Measurements from ENCODE around the gene TNIK.

TNIK gene

DNA sequence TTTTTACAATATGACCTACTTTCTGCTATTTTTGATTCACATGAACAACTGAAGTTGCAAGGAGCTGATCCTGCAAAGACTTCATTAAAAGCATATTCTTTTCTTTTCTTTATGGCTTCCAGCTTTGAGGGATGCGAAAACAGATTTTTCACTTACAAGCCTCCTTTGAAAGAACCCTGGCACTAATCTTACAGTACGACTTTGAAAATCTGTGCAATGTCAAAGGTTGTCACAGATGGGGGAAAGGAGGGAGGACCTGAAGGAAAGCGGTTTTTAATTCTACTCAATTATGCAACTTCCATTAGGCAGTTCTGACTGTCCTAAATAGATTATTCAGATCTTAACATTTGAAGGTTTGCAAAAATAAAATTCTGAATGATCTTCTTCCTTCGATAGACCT lies 130.5 kb downstream of the TNIK start:
- 89% methylated on average over 2 of the region's 4 CpGs for WGBS
- Histone ChIP-seq H4K8ac (ENCODE audit: low read length) (no peak overlapping the region), H4K91ac (ENCODE audit: low read length) (no peak overlapping the region), H2BK5ac (ENCODE audit: low read depth, low read length, poor library complexity, severe bottlenecking) (no peak overlapping the region), H3K4me3 (ENCODE audit: insufficient read depth in 1 of 2, low read depth in 1 of 2, low read length in 2 of 2) (no peak overlapping the region), H3K4ac (ENCODE audit: low read depth in 1 of 2, low read length in 2 of 2) (no peak overlapping the region), H3K4me2 (ENCODE audit: low read length, poor library complexity, severe bottlenecking) (no peak overlapping the region), H3K23ac (ENCODE audit: low read length in 2 of 2) (no peak overlapping the region), H2BK15ac (ENCODE audit: low read depth, poor library complexity, severe bottlenecking) (no peak overlapping the region), H3K27ac (ENCODE audit: low read length, poor library complexity, severe bottlenecking) (no peak overlapping the region), H3K36me3 (ENCODE audit: control insufficient read depth in 1 of 2, insufficient read depth in 2 of 2, low read depth in 1 of 2, low read length in 2 of 2) (no peaks in the 10 kb centered on the region), H3K9me3 (ENCODE audit: control insufficient read depth, low read length) (no peaks in the 10 kb centered on the region), H3K14ac (ENCODE audit: low read length in 2 of 2) (no peak overlapping the region), H2BK12ac (ENCODE audit: low read length in 2 of 2) (no peak overlapping the region), H2AFZ (ENCODE audit: low read depth, low read length) (no peak overlapping the region), H2BK120ac (ENCODE audit: low read depth, low read length) (no peak overlapping the region), H3K18ac (ENCODE audit: low read depth in 1 of 2, low read length in 2 of 2) (no peak overlapping the region), H3K27me3 (ENCODE audit: control insufficient read depth in 1 of 2, insufficient read depth in 1 of 2, low read length in 2 of 2) (no peaks in the 10 kb centered on the region), H3K79me1 (replicated peaks; ENCODE audit: low read length, poor library complexity, severe bottlenecking) (peaks cover 28% of the 10 kb centered on the region), H3K4me1 (ENCODE audit: control insufficient read depth, insufficient read depth, low read depth, low read length) (peaks cover 17% of the 10 kb centered on the region), H2AK5ac (ENCODE audit: low read length, severe bottlenecking) (no peak overlapping the region), H3K9ac (ENCODE audit: low read length) (no peak overlapping the region)
- DNase-seq: no peak

DNA sequence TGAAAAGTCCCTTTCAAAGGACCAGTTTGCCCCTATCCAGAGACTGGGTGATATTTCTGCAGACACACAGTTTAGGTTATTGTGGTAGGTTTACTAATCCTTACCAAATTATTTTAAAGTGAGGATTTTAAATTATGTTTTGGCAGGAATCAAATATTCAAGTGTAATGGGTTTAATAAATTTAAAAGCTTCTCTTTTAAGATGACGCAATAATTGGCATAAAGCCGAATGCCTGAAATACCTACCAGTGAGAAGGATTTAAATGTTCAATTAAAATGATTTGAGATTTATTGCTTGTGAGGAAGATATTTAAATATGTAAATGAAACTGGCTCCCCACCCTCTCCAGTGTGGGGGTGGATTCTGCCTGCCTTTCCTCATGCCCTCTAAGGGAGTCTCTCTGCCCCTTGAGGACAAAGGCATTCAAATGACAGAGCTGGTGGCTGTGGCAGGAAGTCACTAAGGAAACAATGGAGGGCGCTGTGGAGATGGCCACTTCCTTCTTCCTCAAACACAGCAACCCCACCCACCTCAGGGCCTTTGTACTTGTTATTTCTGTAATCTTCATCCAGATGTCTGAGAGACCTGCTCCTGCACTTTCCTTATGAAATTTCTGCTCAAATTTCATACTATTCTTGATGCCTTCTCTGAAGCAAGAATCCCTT lies 131.7 kb downstream of the TNIK start:
- no peak overlapping the region for H3K23ac ChIP-seq (ENCODE audit: low read length in 2 of 2)
- H3K79me1 ChIP-seq (replicated peaks; ENCODE audit: low read length, poor library complexity, severe bottlenecking): peaks cover 28% of the 10 kb centered on the region
- H3K4ac ChIP-seq (ENCODE audit: low read depth in 1 of 2, low read length in 2 of 2): no peak overlapping the region
- H3K4me2 ChIP-seq (ENCODE audit: low read length, poor library complexity, severe bottlenecking): no peak overlapping the region
- peak overlapping the region in 1 of 2 experiments; percentile 63 for H2BK12ac ChIP-seq (ENCODE audit: low read length in 2 of 2)
- peaks cover 10% of the 10 kb centered on the region for H3K4me1 ChIP-seq (ENCODE audit: control insufficient read depth, insufficient read depth, low read depth, low read length)
- no peak overlapping the region for H3K14ac ChIP-seq (ENCODE audit: low read length in 2 of 2)
- DNase-seq: no peak
- H2BK5ac ChIP-seq (ENCODE audit: low read depth, low read length, poor library complexity, severe bottlenecking): no peak overlapping the region
- no peak overlapping the region for H2BK15ac ChIP-seq (ENCODE audit: low read depth, poor library complexity, severe bottlenecking)
- no peak overlapping the region for H2BK120ac ChIP-seq (ENCODE audit: low read depth, low read length)
- no peak overlapping the region for H3K27ac ChIP-seq (ENCODE audit: low read length, poor library complexity, severe bottlenecking)
- no peak overlapping the region for H2AFZ ChIP-seq (ENCODE audit: low read depth, low read length)
- no peak overlapping the region for H4K8ac ChIP-seq (ENCODE audit: low read length)
- H3K18ac ChIP-seq (ENCODE audit: low read depth in 1 of 2, low read length in 2 of 2): no peak overlapping the region
- no peaks in the 10 kb centered on the region for H3K36me3 ChIP-seq (ENCODE audit: control insufficient read depth in 1 of 2, insufficient read depth in 2 of 2, low read depth in 1 of 2, low read length in 2 of 2)
- no peaks in the 10 kb centered on the region for H3K9me3 ChIP-seq (ENCODE audit: control insufficient read depth, low read length)
- no peak overlapping the region for H4K91ac ChIP-seq (ENCODE audit: low read length)
- no peak overlapping the region for H2AK5ac ChIP-seq (ENCODE audit: low read length, severe bottlenecking)
- no peak overlapping the region for H3K9ac ChIP-seq (ENCODE audit: low read length)
- H3K4me3 ChIP-seq (ENCODE audit: insufficient read depth in 1 of 2, low read depth in 1 of 2, low read length in 2 of 2): no peak overlapping the region
- no peaks in the 10 kb centered on the region for H3K27me3 ChIP-seq (ENCODE audit: control insufficient read depth in 1 of 2, insufficient read depth in 1 of 2, low read length in 2 of 2)
- 94% methylated on average over 3 of the region's 3 CpGs for WGBS

DNA sequence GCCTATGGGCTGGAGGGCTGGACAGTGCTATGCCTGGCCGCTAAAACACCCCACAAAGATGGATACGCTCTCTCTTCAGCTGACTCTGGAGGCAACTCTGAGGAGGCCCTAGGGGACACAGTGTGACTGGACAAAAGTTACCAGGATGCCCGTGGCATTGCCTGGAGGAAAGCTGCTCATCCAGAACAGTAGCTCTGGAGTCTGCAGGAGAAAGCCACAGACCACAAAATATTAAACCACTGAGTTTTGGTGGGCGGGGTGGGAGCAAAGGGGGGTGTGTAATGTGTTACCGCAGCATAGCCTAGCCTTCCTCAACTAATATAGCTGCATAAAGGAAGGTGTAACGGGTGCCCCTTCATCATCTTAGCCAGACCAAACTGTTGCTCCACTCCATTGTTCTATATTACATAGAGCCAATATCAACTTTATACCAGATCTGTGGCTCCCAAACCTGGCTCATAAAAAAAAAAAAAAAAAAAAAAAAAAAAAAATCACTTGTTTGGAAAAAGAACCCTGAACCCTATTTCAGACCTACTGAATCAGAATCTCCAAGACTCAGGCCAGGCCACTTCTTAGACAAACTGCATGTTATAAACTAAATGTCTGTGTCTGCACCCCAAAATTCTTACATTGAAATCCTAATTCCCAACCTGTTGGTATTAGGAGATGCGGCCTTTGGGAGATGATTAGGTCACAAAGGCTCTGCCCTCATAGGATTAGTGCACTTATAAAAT lies 132.6 kb downstream of the TNIK start:
- no peak overlapping the region for H3K4me2 ChIP-seq (ENCODE audit: low read length, poor library complexity, severe bottlenecking)
- no peaks in the 10 kb centered on the region for H3K9me3 ChIP-seq (ENCODE audit: control insufficient read depth, low read length)
- WGBS: 99% methylated on average over 7 of the region's 7 CpGs
- H2BK120ac ChIP-seq (ENCODE audit: low read depth, low read length): no peak overlapping the region
- no peak for DNase-seq
- no peaks in the 10 kb centered on the region for H3K36me3 ChIP-seq (ENCODE audit: control insufficient read depth in 1 of 2, insufficient read depth in 2 of 2, low read depth in 1 of 2, low read length in 2 of 2)
- no peaks in the 10 kb centered on the region for H3K27me3 ChIP-seq (ENCODE audit: control insufficient read depth in 1 of 2, insufficient read depth in 1 of 2, low read length in 2 of 2)
- H3K14ac ChIP-seq (ENCODE audit: low read length in 2 of 2): peak overlapping the region in 1 of 2 experiments; percentile 38
- no peak overlapping the region for H2BK5ac ChIP-seq (ENCODE audit: low read depth, low read length, poor library complexity, severe bottlenecking)
- peaks cover 10% of the 10 kb centered on the region for H3K4me1 ChIP-seq (ENCODE audit: control insufficient read depth, insufficient read depth, low read depth, low read length)
- H3K18ac ChIP-seq (ENCODE audit: low read depth in 1 of 2, low read length in 2 of 2): peak overlapping the region in 1 of 2 experiments; percentile 24
- H3K27ac ChIP-seq (ENCODE audit: low read length, poor library complexity, severe bottlenecking): no peak overlapping the region
- H3K23ac ChIP-seq (ENCODE audit: low read length in 2 of 2): no peak overlapping the region
- H3K79me1 ChIP-seq (replicated peaks; ENCODE audit: low read length, poor library complexity, severe bottlenecking): peaks cover 27% of the 10 kb centered on the region
- no peak overlapping the region for H2AFZ ChIP-seq (ENCODE audit: low read depth, low read length)
- no peak overlapping the region for H4K8ac ChIP-seq (ENCODE audit: low read length)
- H2BK12ac ChIP-seq (ENCODE audit: low read length in 2 of 2): peak overlapping the region in 1 of 2 experiments; percentile 26
- H3K4ac ChIP-seq (ENCODE audit: low read depth in 1 of 2, low read length in 2 of 2): no peak overlapping the region
- H2AK5ac ChIP-seq (ENCODE audit: low read length, severe bottlenecking): peak overlapping the region; percentile 77
- no peak overlapping the region for H3K9ac ChIP-seq (ENCODE audit: low read length)
- no peak overlapping the region for H4K91ac ChIP-seq (ENCODE audit: low read length)
- H3K4me3 ChIP-seq (ENCODE audit: insufficient read depth in 1 of 2, low read depth in 1 of 2, low read length in 2 of 2): no peak overlapping the region
- no peak overlapping the region for H2BK15ac ChIP-seq (ENCODE audit: low read depth, poor library complexity, severe bottlenecking)

DNA sequence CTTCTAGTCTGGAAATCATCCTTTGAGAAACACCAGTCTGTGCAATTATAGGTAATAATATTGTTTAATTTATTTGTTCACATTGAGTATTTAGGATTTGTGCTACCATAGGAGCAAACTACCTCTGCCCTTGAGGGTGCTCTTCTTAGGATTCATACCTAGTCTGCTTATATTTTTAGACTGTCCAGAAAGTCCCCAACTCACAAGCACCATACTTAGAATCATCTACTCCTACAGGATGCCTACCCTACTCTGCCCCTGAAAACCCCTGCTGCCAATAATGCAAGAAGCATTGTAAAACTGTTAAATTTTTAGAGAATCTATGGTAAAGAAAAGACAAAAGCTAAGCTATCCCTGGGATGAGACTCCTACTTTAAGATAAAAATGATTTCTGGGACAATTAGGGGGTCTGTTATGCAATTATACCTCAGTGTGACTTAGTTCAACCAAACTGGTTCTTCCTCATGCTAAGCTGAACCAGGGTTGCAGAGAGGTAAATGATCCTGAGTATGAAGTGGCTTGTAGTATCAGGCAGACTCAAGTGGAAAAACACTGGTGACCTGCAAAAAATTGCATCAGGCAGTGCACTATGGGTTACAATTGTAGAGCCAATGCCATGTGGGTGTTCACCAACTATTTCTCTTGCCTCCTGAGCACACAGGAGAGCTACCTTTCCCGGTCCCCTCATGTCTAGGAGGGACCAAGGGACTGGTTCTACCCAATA lies 133.3 kb downstream of the TNIK start:
- no peak overlapping the region for H3K27ac ChIP-seq (ENCODE audit: low read length, poor library complexity, severe bottlenecking)
- peak overlapping the region in 1 of 2 experiments; percentile 26 for H2BK12ac ChIP-seq (ENCODE audit: low read length in 2 of 2)
- H3K9ac ChIP-seq (ENCODE audit: low read length): no peak overlapping the region
- H2AFZ ChIP-seq (ENCODE audit: low read depth, low read length): no peak overlapping the region
- H4K91ac ChIP-seq (ENCODE audit: low read length): no peak overlapping the region
- H2AK5ac ChIP-seq (ENCODE audit: low read length, severe bottlenecking): peak overlapping the region; percentile 77
- H2BK15ac ChIP-seq (ENCODE audit: low read depth, poor library complexity, severe bottlenecking): no peak overlapping the region
- H2BK120ac ChIP-seq (ENCODE audit: low read depth, low read length): no peak overlapping the region
- H3K23ac ChIP-seq (ENCODE audit: low read length in 2 of 2): no peak overlapping the region
- H4K8ac ChIP-seq (ENCODE audit: low read length): no peak overlapping the region
- H3K4me3 ChIP-seq (ENCODE audit: insufficient read depth in 1 of 2, low read depth in 1 of 2, low read length in 2 of 2): no peak overlapping the region
- peaks cover 8% of the 10 kb centered on the region for H3K4me1 ChIP-seq (ENCODE audit: control insufficient read depth, insufficient read depth, low read depth, low read length)
- no peak overlapping the region for H3K4me2 ChIP-seq (ENCODE audit: low read length, poor library complexity, severe bottlenecking)
- no peaks in the 10 kb centered on the region for H3K9me3 ChIP-seq (ENCODE audit: control insufficient read depth, low read length)
- H3K14ac ChIP-seq (ENCODE audit: low read length in 2 of 2): peak overlapping the region in 1 of 2 experiments; percentile 38
- H3K36me3 ChIP-seq (ENCODE audit: control insufficient read depth in 1 of 2, insufficient read depth in 2 of 2, low read depth in 1 of 2, low read length in 2 of 2): no peaks in the 10 kb centered on the region
- H2BK5ac ChIP-seq (ENCODE audit: low read depth, low read length, poor library complexity, severe bottlenecking): no peak overlapping the region
- H3K79me1 ChIP-seq (replicated peaks; ENCODE audit: low read length, poor library complexity, severe bottlenecking): peaks cover 25% of the 10 kb centered on the region
- H3K4ac ChIP-seq (ENCODE audit: low read depth in 1 of 2, low read length in 2 of 2): no peak overlapping the region
- no peak for DNase-seq
- WGBS: 96% methylated on average over 1 of the region's 1 CpG
- no peaks in the 10 kb centered on the region for H3K27me3 ChIP-seq (ENCODE audit: control insufficient read depth in 1 of 2, insufficient read depth in 1 of 2, low read length in 2 of 2)
- H3K18ac ChIP-seq (ENCODE audit: low read depth in 1 of 2, low read length in 2 of 2): peak overlapping the region in 1 of 2 experiments; percentile 24
